ENCODE results near the gene PRRG1. TPM values are rescaled to one million over a fixed set of nuclear protein-coding genes. Genes with fewer than 3 reads are reported as not detected.
A peak's percentile ranks its signal among the peaks of the same experiment; 100 is the strongest.

The PRRG1 gene
- total RNA-seq, 1 experiment from 2014 or later: 12.8 TPM

- POLR2A ChIA-PET (ENCODE audit: unreplicated experiment): no interaction called here
- ATAC-seq: no peak
Observed at GRCh38 chrX:37462346-37462745, 113.2 kb downstream of the PRRG1 start.

GRCh38 chrX:37468124-37468739, 119.1 kb downstream of the PRRG1 start:
- CTCF ChIA-PET: no interaction called here
- Histone ChIP-seq H3F3A (ENCODE audit: low read length, unreplicated experiment) (no peaks in the 10 kb centered on the region), H3K27ac (ENCODE audit: low read length) (no peak overlapping the region), H3K4me3 (ENCODE audit: low read length) (no peak overlapping the region), H2AFZ (ENCODE audit: low read length) (no peak overlapping the region), H3K79me2 (ENCODE audit: low read length) (no peaks in the 10 kb centered on the region), H3K36me3 (ENCODE audit: low read depth, low read length) (no peaks in the 10 kb centered on the region), H4K20me1 (ENCODE audit: low read length) (no peaks in the 10 kb centered on the region), H3K9me2 (replicated peaks; ENCODE audit: low read length) (no peaks in the 10 kb centered on the region), H3K9ac (ENCODE audit: low read length) (no peak overlapping the region), H3K4me2 (ENCODE audit: low read length) (no peak overlapping the region), H3K9me3 (ENCODE audit: low read length) (no peaks in the 10 kb centered on the region), H3K4me1 (ENCODE audit: insufficient read depth, low read length) (peaks cover 12% of the 10 kb centered on the region), H3K27me3 (ENCODE audit: low read length) (no peaks in the 10 kb centered on the region)
- no peak for ATAC-seq
- no TSS peak for BruUV-seq (replicated peaks)
- DNase-seq: no peak
- TF ChIP-seq EZH2 (IDR thresholded peaks at IDR 0.05; ENCODE audit: low read length, unreplicated experiment): no peak
- no peak for TF ChIP-seq EZH2phosphoT487 (IDR thresholded peaks at IDR 0.05; ENCODE audit: borderline replicate concordance, low read length)
- TF ChIP-seq CTCF (conservative IDR thresholded peaks at IDR 0.05; ENCODE audit: low read depth, low read length): no peak
- POLR2A ChIA-PET (ENCODE audit: unreplicated experiment): no interaction called here
- intact Hi-C loops (cut with micrococcal nuclease): no loop called here

More at GRCh38 chrX:37462346-37462745, 113.2 kb downstream of the PRRG1 start:
- Histone ChIP-seq H3K9me3 (ENCODE audit: low read length) (no peaks in the 10 kb centered on the region), H3K36me3 (ENCODE audit: low read depth, low read length) (no peaks in the 10 kb centered on the region), H3K79me2 (ENCODE audit: low read length) (no peaks in the 10 kb centered on the region), H3K4me2 (ENCODE audit: low read length) (no peak overlapping the region), H2AFZ (ENCODE audit: low read length) (no peak overlapping the region), H3K9me2 (replicated peaks; ENCODE audit: low read length) (no peaks in the 10 kb centered on the region), H3K27ac (ENCODE audit: low read length) (no peak overlapping the region), H3F3A (ENCODE audit: low read length, unreplicated experiment) (no peaks in the 10 kb centered on the region), H4K20me1 (ENCODE audit: low read length) (no peaks in the 10 kb centered on the region), H3K4me3 (ENCODE audit: low read length) (no peak overlapping the region), H3K27me3 (ENCODE audit: low read length) (no peaks in the 10 kb centered on the region), H3K4me1 (ENCODE audit: insufficient read depth, low read length) (0 out of 2 replicates have a peak, but pooled peaks cover 4% of the 10 kb centered on the region), H3K9ac (ENCODE audit: low read length) (no peak overlapping the region)
- intact Hi-C loops (cut with micrococcal nuclease): no loop called here
- CTCF ChIA-PET: no interaction called here
- no peak for DNase-seq
- TF ChIP-seq EZH2phosphoT487 (IDR thresholded peaks at IDR 0.05; ENCODE audit: borderline replicate concordance, low read length): no peak
- no TSS peak for BruUV-seq (replicated peaks)

- intact Hi-C loops (cut with micrococcal nuclease): no loop called here
- H3K4me3 ChIP-seq (ENCODE audit: low read length): no peak overlapping the region
- peak overlapping the region; percentile 22; the same call in 1 of the 2 replicates for H3K4me2 ChIP-seq (ENCODE audit: low read length)
- no peak for TF ChIP-seq EZH2 (IDR thresholded peaks at IDR 0.05; ENCODE audit: low read length, unreplicated experiment)
- TF ChIP-seq CTCF (conservative IDR thresholded peaks at IDR 0.05; ENCODE audit: low read depth, low read length): no peak
- no peak for TF ChIP-seq EZH2phosphoT487 (IDR thresholded peaks at IDR 0.05; ENCODE audit: borderline replicate concordance, low read length)
- H3K9ac ChIP-seq (ENCODE audit: low read length): no peak overlapping the region
- no peak overlapping the region for H2AFZ ChIP-seq (ENCODE audit: low read length)
- no peaks in the 10 kb centered on the region for H3K9me2 ChIP-seq (replicated peaks; ENCODE audit: low read length)
- H3K36me3 ChIP-seq (ENCODE audit: low read depth, low read length): no peaks in the 10 kb centered on the region
- no peaks in the 10 kb centered on the region for H3F3A ChIP-seq (ENCODE audit: low read length, unreplicated experiment)
- peak; percentile 62 for ATAC-seq
- DNase-seq: peak; percentile 59
- POLR2A ChIA-PET (ENCODE audit: unreplicated experiment): no interaction called here
- no TSS peak for BruUV-seq (replicated peaks)
- no peaks in the 10 kb centered on the region for H3K27me3 ChIP-seq (ENCODE audit: low read length)
- CTCF ChIA-PET: no interaction called here
- H4K20me1 ChIP-seq (ENCODE audit: low read length): no peaks in the 10 kb centered on the region
- no peaks in the 10 kb centered on the region for H3K9me3 ChIP-seq (ENCODE audit: low read length)
- no peaks in the 10 kb centered on the region for H3K79me2 ChIP-seq (ENCODE audit: low read length)
- H3K4me1 ChIP-seq (ENCODE audit: insufficient read depth, low read length): peaks cover 12% of the 10 kb centered on the region
- H3K27ac ChIP-seq (ENCODE audit: low read length): peak overlapping the region; percentile 20; the same call in 1 of the 2 replicates
Observed at GRCh38 chrX:37470711-37471110, 121.5 kb downstream of the PRRG1 start.

Data from PC-3 (cell line).